GM21381 (cell line): Measurements from ENCODE around the gene RNF220.
"Not testable (repeated sequence)": the region's sequence is repeated elsewhere in the genome, so short reads cannot be mapped to it uniquely, and the experiment has no call there.

Experiments used
- ATAC-seq: cut with Tn5 transposase; IDR thresholded peaks from one replicate; pipeline ENCODE4 v1.9.1; 2021; ENCODE audit warnings: mild to moderate bottlenecking, moderate library complexity; ENCODE audit not compliant: unreplicated experiment

The RNF220 gene

GRCh38 chr1:44485229-44485933, 80.3 kb downstream of the RNF220 start:
- ATAC-seq, result no peak

- no peak for ATAC-seq
These were observed 80.9 kb downstream of the RNF220 start for GRCh38 chr1:44485934-44486460.

- no peak for ATAC-seq
These were observed 84.4 kb downstream of the RNF220 start for GRCh38 chr1:44489481-44489880.

GRCh38 chr1:44496541-44497171, 91.6 kb downstream of the RNF220 start:
- ATAC-seq, result no peak

- no peak for ATAC-seq
These were observed 92.5 kb downstream of the RNF220 start for GRCh38 chr1:44497422-44498170.

DNA sequence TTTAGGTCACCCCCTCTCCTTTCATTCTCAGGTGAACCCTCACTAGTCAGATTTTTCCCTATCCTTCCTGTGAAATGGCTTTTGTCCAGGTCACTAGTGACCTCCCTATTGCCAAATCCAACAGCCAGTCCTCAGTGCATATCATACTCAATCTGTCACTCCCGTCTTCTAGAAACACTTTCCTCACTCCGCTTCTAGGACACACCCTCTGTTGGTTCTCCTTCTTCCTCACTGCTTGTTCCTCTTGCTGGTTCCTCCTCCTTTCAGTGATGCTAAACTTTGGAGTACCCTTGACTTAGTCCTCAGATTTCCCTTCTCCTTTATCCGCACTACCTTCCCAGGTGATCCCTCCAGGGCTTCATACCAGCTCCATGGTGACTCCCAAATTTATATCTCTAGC, 94.3 kb downstream of the RNF220 start:
- ATAC-seq, result no peak

DNA sequence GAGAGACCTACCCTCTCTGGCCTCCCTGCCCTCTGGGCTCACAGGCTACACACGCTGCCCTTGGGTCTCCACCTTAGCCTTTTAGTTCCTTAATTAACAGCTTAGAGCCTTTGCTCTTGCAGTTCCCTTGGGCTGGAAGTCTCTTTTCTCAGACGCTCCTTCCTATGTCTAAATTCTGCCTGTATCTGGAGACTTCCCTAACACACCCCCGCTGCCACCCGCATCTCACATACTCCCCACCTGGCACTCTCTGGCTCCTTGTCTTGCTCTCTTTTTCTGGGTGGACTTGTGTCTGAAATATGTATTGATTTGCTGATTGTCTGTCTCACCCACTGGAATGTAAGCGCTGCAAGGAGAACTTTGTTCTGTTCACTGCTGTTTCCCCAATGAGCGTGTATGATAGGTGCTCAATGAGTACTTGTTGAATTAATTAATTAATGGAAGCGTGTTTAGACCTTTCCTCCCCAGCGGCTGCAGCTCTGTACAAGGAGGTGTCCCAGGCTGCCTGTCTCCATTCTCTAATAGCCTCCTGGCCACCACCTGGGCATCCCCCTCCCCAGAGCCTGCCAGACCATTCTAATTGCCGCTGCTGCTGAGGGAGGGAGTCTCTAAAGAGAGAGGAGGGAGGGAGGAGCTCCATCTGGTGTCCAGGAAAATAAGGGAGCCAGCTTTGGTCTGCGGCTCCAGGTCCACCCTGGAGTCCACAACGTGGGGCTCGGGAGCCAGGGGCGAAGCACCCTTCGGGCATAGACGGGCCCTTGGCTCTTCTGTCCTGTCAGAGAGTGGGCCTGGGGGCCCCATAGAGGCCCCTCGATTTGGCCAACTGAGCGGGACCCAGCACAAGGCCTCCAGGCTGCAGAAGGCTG, 95.4 kb downstream of the RNF220 start:
- no peak for ATAC-seq

GRCh38 chr1:44501047-44501890, 96.2 kb downstream of the RNF220 start:
- no peak for ATAC-seq

- not testable (repeated sequence) for ATAC-seq
These were observed 97.8 kb downstream of the RNF220 start for GRCh38 chr1:44502823-44503222.

DNA sequence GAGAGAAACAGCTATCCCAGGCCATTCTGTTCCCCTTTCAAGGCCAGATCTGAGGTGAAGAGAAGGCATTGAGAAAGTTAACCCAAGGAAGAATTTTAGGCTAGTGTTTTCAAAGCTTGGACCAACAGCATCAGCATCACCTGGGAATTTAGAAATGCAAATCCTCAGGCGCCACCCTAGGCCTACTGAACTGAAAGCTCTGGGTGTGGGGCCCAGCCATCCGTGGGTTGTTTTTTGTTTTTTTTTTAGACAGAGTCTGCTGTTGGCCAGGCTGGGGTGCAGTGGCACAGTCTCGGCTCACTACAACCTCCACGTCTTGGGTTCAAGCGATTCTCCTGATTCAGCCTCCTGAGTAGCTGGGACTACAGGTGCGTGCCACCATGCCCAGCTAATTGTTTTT, 98.6 kb downstream of the RNF220 start:
- ATAC-seq, result no peak

GRCh38 chr1:44505210-44505993, 100.3 kb downstream of the RNF220 start:
- ATAC-seq, result no peak

- no peak for ATAC-seq
These were observed 102.7 kb downstream of the RNF220 start for GRCh38 chr1:44507490-44508396.

GRCh38 chr1:44508397-44508745, 103.3 kb downstream of the RNF220 start:
- ATAC-seq, result no peak

DNA sequence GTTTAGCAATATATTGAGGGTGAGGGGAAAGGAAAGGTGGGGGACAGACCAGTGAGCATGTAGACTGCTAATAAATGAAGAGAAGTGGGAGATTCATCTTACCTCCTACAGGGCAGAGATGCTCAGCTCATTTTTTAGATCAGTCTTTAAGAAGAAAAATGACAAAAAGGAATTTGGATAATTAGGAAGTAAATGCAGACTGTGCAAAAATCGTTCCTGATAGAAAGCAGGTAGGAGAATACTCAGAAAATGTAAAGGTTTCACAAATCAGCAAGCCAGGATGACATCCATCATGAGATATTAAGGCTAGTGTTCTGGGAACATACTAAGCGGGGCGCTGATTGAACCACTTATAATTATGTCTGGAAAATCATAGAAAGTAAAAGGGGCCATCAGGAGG, 106.3 kb downstream of the RNF220 start:
- ATAC-seq, result no peak

- ATAC-seq, result no peak
These were observed 106.7 kb downstream of the RNF220 start for GRCh38 chr1:44511769-44512168.

GRCh38 chr1:44512313-44512885, 107.3 kb downstream of the RNF220 start:
- ATAC-seq, result no peak

- ATAC-seq, result no peak
These were observed 108.1 kb downstream of the RNF220 start for GRCh38 chr1:44513111-44513510.

GRCh38 chr1:44514673-44515072, 109.6 kb downstream of the RNF220 start:
- ATAC-seq, result no peak
